ENCODE measurements around the gene PLA2G2A.

GRCh38 chr1:20008391-20008841 lies 29.0 kb upstream of the PLA2G2A start:
- TF ChIP-seq, protein P1, sequence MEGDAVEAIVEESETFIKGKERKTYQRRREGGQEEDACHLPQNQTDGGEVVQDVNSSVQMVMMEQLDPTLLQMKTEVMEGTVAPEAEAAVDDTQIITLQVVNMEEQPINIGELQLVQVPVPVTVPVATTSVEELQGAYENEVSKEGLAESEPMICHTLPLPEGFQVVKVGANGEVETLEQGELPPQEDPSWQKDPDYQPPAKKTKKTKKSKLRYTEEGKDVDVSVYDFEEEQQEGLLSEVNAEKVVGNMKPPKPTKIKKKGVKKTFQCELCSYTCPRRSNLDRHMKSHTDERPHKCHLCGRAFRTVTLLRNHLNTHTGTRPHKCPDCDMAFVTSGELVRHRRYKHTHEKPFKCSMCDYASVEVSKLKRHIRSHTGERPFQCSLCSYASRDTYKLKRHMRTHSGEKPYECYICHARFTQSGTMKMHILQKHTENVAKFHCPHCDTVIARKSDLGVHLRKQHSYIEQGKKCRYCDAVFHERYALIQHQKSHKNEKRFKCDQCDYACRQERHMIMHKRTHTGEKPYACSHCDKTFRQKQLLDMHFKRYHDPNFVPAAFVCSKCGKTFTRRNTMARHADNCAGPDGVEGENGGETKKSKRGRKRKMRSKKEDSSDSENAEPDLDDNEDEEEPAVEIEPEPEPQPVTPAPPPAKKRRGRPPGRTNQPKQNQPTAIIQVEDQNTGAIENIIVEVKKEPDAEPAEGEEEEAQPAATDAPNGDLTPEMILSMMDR (optimal IDR thresholded peaks at IDR 0.05 in 1 of 3, IDR thresholded peaks at IDR 0.05 in 1 of 3, conservative IDR thresholded peaks at IDR 0.05 in 1 of 3; ENCODE audit: extremely low read depth in 1 of 3, insufficient read depth in 2 of 3, low read length in 3 of 3), result no peak
- no peak for TF ChIP-seq EZH2 (IDR thresholded peaks at IDR 0.05; ENCODE audit: low read length)
